Astrocyte (in vitro differentiated cells and primary cell): ENCODE data around the gene DIAPH3.

Source experiments
- CTCF ChIP-seq: IDR thresholded peaks from 2 replicates; pipeline ENCODE4 v1.5.1; 2011; ENCODE audit warnings: low read depth, mild to moderate bottlenecking, inconsistent platforms, low read length, moderate library complexity; ENCODE audit not compliant: insufficient read depth
- EZH2 ChIP-seq: IDR thresholded peaks from 2 replicates; pipeline ENCODE4 v1.6.1; 2012; ENCODE audit warnings: mild to moderate bottlenecking, low read length, inconsistent platforms; ENCODE audit not compliant: insufficient read depth

GRCh38 chr13:60028021-60028420, 135.7 kb downstream of the DIAPH3 start:
- TF ChIP-seq CTCF (no peak), EZH2 (no peak)
